GM08714 (cell line): Measurements from ENCODE around the gene TRAPPC8.
"Not testable (repeated sequence)": the region's sequence is repeated elsewhere in the genome, so short reads cannot be mapped to it uniquely, and the experiment has no call there.

ENCODE experiments used
- H3K4me3 ChIP-seq: fragments of 200-500 bp; sonication (Bioruptor generic); 2 replicates; pipeline ENCODE4 v1.5.1; 2014; ENCODE audit warnings: mild to moderate bottlenecking, low read length, inconsistent platforms
- ZNF274 ChIP-seq: IDR thresholded peaks from 2 replicates; pipeline ENCODE4 v1.6.1; 2012; ENCODE audit warnings: mild to moderate bottlenecking, low read depth, low read length

The TRAPPC8 gene

GRCh38 chr18:31942999-31943877 is at the start of gene TRAPPC8:
TSS of gene TRAPPC8 (minus strand) at chr18:31943128. CDS start at chr18:31942764, 364 bp downstream.
- no peak for TF ChIP-seq ZNF274
- H3K4me3 ChIP-seq: peak within 1 kb of the TSS; percentile 93

GRCh38 chr18:31990823-31991222 is 47.9 kb upstream of the TRAPPC8 start:
- no peak for TF ChIP-seq ZNF274
- no peak overlapping the region; the same call in 1 of the 2 replicates for H3K4me3 ChIP-seq

- no peak for TF ChIP-seq ZNF274
Observed at GRCh38 chr18:31983976-31984375, 41.0 kb upstream of the TRAPPC8 start.

GRCh38 chr18:31983020-31983419 is 40.1 kb upstream of the TRAPPC8 start:
- no peak overlapping the region for H3K4me3 ChIP-seq
- TF ChIP-seq ZNF274: no peak

More at GRCh38 chr18:31983976-31984375, 41.0 kb upstream of the TRAPPC8 start:
- no peak overlapping the region for H3K4me3 ChIP-seq

GRCh38 chr18:31980863-31981262 is 37.9 kb upstream of the TRAPPC8 start:
- H3K4me3 ChIP-seq: no peak overlapping the region
- no peak for TF ChIP-seq ZNF274

DNA sequence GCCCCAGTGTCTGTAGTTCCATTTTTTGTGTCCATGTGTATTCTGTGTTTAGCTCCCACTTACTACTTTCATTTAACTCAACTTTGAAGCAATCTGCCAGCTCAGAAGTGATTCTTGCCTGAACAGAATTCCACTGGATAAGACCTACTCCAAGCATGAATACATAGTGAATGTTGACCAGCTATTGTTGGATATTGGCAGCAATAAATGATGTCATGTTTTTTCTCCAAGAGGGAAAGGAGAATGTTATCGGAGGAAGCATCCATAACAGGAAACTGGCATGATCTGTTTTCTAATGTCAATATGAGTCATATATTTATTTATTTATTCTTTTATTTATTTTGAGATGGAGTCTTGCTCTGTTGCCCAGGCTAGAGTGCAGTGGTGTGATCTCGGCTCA is 36.8 kb upstream of the TRAPPC8 start:
- TF ChIP-seq ZNF274: no peak
- H3K4me3 ChIP-seq: no peak overlapping the region

DNA sequence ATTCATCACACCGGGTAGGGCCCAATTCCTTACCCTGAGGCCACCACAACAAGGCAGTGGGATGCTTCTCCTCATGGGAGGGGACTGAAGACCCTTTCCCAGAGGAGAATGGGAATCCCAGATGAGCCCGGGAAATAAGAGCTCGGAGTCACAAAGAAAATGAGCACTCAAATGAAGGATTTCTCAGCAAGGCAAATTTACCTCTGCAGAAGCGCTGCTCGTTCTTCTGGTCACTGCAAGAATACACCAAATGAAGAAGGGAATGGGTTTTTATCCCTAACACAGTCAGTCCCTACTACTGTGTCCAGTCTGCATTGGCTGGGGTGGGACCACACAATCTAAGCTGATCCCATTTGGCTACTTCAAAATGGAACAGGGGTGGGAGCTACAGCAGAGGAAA is 35.7 kb upstream of the TRAPPC8 start:
- TF ChIP-seq ZNF274: no peak
- no peak overlapping the region for H3K4me3 ChIP-seq

DNA sequence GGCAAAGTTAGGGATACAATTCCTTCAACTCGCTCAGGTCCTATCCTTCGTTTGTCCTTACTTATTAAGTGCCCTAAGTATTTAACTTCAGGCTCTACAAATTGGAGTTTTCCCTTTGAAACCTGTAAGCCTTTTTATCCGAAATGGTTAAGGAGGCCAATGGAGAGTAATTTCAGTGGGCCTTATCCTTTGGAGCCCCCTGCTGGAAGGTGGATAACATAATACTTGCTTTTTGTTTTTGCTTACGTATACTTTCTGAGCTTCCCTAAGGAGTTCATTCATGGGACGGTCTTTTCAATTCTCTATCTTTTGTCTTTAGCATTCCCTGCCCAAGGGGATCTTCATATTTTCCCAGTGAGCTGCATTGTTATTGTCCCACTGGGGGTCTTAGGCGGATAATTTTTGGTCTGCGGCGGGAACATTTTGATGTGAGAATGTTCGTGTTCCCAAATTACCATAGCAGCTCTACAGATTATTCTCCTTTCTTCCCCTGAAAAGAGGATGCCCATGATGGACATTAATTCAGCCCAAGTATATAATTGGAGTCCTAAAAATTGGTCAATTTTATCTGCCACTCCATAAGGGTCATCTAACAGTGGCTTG is 34.4 kb upstream of the TRAPPC8 start:
- TF ChIP-seq ZNF274: no peak
- H3K4me3 ChIP-seq: no peak overlapping the region

GRCh38 chr18:31976242-31976641 is 33.3 kb upstream of the TRAPPC8 start:
- no peak for TF ChIP-seq ZNF274
- H3K4me3 ChIP-seq: no peak overlapping the region

DNA sequence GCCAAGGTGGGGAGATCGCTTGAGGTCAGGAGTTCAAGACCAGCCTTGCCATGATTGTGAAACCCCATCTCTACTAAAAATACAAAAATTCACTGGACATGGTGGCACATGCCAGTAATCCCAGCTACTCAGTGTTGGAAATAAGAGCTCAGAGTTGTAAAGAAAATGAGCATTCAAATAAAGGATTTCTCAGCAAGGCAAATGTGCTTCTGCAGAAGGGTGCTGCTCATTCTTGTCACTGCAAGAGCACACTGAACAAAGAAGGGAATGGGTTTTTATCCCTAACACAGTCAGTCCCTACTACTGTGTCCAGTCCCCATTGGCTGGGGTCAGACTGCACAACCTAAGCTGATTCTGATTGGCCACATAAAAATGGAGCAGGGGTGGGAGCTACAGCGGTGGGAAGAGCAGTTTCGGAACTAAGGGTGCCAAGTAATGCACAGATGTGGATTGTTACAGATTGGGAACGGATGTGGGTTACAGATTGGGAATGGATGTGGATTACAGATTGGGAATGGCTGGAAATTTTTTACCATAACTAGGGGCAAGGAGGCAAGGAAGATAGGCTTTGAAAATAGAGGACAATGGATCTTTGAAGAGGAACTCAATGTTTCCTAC is 31.1 kb upstream of the TRAPPC8 start:
- no peak overlapping the region for H3K4me3 ChIP-seq
- no peak for TF ChIP-seq ZNF274

GRCh38 chr18:31970617-31971016 is 27.7 kb upstream of the TRAPPC8 start:
- TF ChIP-seq ZNF274: no peak
- no peak overlapping the region for H3K4me3 ChIP-seq

- no peak for TF ChIP-seq ZNF274
- no peak overlapping the region for H3K4me3 ChIP-seq
Observed at GRCh38 chr18:31965316-31965970, 22.5 kb upstream of the TRAPPC8 start.

DNA sequence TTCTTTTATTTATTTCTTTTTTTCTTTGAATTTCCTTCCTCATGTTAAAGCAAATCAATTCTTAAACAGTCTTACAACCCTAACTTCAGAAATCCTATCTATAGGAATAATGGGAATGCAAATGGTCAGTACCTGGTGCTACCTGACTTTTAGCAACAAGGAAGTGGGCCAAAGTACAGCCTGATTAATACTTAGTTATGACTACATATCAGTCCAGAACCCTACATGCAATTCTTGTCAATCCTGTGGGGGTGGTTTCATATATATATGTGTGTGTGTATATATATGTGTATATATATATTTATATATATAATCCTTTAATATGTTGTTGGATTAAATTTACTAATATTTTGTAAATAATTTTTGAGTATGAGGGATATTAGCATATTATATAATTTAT is 14.8 kb upstream of the TRAPPC8 start:
- no peak overlapping the region for H3K4me3 ChIP-seq
- TF ChIP-seq ZNF274: no peak

GRCh38 chr18:31954349-31954748 is 11.4 kb upstream of the TRAPPC8 start:
- H3K4me3 ChIP-seq: no peak overlapping the region
- TF ChIP-seq ZNF274: no peak

GRCh38 chr18:31953699-31954098 is 10.8 kb upstream of the TRAPPC8 start:
- not testable (repeated sequence) for H3K4me3 ChIP-seq
